ENCODE measurements around the gene DFFB.

GRCh38 chr1:3890389-3891328, 33.4 kb downstream of the DFFB start:
- TF ChIP-seq, protein P1, sequence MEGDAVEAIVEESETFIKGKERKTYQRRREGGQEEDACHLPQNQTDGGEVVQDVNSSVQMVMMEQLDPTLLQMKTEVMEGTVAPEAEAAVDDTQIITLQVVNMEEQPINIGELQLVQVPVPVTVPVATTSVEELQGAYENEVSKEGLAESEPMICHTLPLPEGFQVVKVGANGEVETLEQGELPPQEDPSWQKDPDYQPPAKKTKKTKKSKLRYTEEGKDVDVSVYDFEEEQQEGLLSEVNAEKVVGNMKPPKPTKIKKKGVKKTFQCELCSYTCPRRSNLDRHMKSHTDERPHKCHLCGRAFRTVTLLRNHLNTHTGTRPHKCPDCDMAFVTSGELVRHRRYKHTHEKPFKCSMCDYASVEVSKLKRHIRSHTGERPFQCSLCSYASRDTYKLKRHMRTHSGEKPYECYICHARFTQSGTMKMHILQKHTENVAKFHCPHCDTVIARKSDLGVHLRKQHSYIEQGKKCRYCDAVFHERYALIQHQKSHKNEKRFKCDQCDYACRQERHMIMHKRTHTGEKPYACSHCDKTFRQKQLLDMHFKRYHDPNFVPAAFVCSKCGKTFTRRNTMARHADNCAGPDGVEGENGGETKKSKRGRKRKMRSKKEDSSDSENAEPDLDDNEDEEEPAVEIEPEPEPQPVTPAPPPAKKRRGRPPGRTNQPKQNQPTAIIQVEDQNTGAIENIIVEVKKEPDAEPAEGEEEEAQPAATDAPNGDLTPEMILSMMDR (IDR thresholded peaks at IDR 0.05 in 4 of 5, conservative IDR thresholded peaks at IDR 0.05 in 1 of 5), result no peak
- TF ChIP-seq POLR2A (IDR thresholded peaks at IDR 0.05), result no peak
